ENCODE results near the gene B3GAT2. TPM values are rescaled to one million over a fixed set of nuclear protein-coding genes. Genes with fewer than 3 reads are reported as not detected.

Gene B3GAT2
- polyA plus RNA-seq, 1 of the 3 experiments (the other 2 are of a cell fraction): under 0.01 TPM

- CTCF ChIA-PET: interaction anchor here (0.6 to 2.1 kb wide), 5 partner anchors 11 to 475 kb away, joined by 3 to 12 read pairs (median 3); no protein-coding TSS in a partner anchor
- no peaks in the 10 kb centered on the region for H3K9me2 ChIP-seq
- H3K4me1 ChIP-seq (ENCODE audit: control insufficient read depth in 1 of 2, insufficient read depth in 2 of 2, low read depth in 1 of 2, low read length in 1 of 2): peaks cover 0 to 9% of the 10 kb centered on the region in 2 experiments; a peak in 2 of 4 replicates
- TF ChIP-seq RXRA (IDR thresholded peaks at IDR 0.05; ENCODE audit: borderline replicate concordance, low read depth) (no peak), TAF1 (IDR thresholded peaks at IDR 0.05; ENCODE audit: borderline replicate concordance, low read depth, low read length) (no peak), GATA2 (CRISPR knock-in tag; IDR thresholded peaks at IDR 0.05) (no peak), RAD21 (IDR thresholded peaks at IDR 0.05; ENCODE audit: low read length) (no peak), ZBTB33 (IDR thresholded peaks at IDR 0.05; ENCODE audit: borderline replicate concordance, low read depth) (no peak)
- no peak for DNase-seq
- H3K36me3 ChIP-seq (replicated peaks in 1 of 2; ENCODE audit: control insufficient read depth in 1 of 2, insufficient read depth in 2 of 2, low read length in 1 of 2): no peaks in the 10 kb centered on the region
- no peak overlapping the region for H3K4me3 ChIP-seq (ENCODE audit: low read depth in 2 of 2, low read length in 1 of 2)
- H3K27me3 ChIP-seq (ENCODE audit: insufficient read depth): no peaks in the 10 kb centered on the region
- no peaks in the 10 kb centered on the region for H3K79me2 ChIP-seq (ENCODE audit: insufficient read depth)
- POLR2A ChIA-PET: no interaction called here
- H3K9me3 ChIP-seq: no peaks in the 10 kb centered on the region
- no peak overlapping the region for H3K9ac ChIP-seq
- WGBS (ENCODE audit: low lambda C conversion rate): 96% methylated on average over 1 of the region's 1 CpG
- H3F3A ChIP-seq (replicated peaks; ENCODE audit: insufficient read depth): no peaks in the 10 kb centered on the region
- no peak overlapping the region for H2AFZ ChIP-seq (ENCODE audit: low read depth)
- H4K20me1 ChIP-seq (ENCODE audit: insufficient read depth): no peaks in the 10 kb centered on the region
- H3K4me2 ChIP-seq: no peak overlapping the region
- no peak overlapping the region for H3K27ac ChIP-seq (ENCODE audit: low read depth in 2 of 2, low read length in 1 of 2)
Observed at GRCh38 chr6:70844301-70844700, 112.6 kb downstream of the B3GAT2 start.

GRCh38 chr6:70843328-70843918, 113.4 kb downstream of the B3GAT2 start:
- Histone ChIP-seq H3K9me3 (no peaks in the 10 kb centered on the region), H3K4me3 (ENCODE audit: low read depth in 2 of 2, low read length in 1 of 2) (no peak overlapping the region), H3F3A (replicated peaks; ENCODE audit: insufficient read depth) (no peaks in the 10 kb centered on the region), H3K36me3 (replicated peaks in 1 of 2; ENCODE audit: control insufficient read depth in 1 of 2, insufficient read depth in 2 of 2, low read length in 1 of 2) (no peaks in the 10 kb centered on the region), H3K9me2 (no peaks in the 10 kb centered on the region), H3K4me1 (ENCODE audit: control insufficient read depth in 1 of 2, insufficient read depth in 2 of 2, low read depth in 1 of 2, low read length in 1 of 2) (peaks cover 0 to 9% of the 10 kb centered on the region in 2 experiments; a peak in 2 of 4 replicates), H3K27me3 (ENCODE audit: insufficient read depth) (no peaks in the 10 kb centered on the region), H3K79me2 (ENCODE audit: insufficient read depth) (no peaks in the 10 kb centered on the region), H3K9ac (no peak overlapping the region), H3K27ac (ENCODE audit: low read depth in 2 of 2, low read length in 1 of 2) (no peak overlapping the region), H4K20me1 (ENCODE audit: insufficient read depth) (no peaks in the 10 kb centered on the region), H3K4me2 (no peak overlapping the region), H2AFZ (ENCODE audit: low read depth) (no peak overlapping the region)
- no peak for DNase-seq
- CTCF ChIA-PET: interaction anchor here (1.0 to 1.7 kb wide), 4 partner anchors 12 to 157 kb away, joined by 3 to 5 read pairs (median 3); no protein-coding TSS in a partner anchor
- 90% methylated on average over 4 of the region's 4 CpGs for WGBS (ENCODE audit: low lambda C conversion rate)
- POLR2A ChIA-PET: no interaction called here
- TF ChIP-seq CTCF (IDR thresholded peaks at IDR 0.05) (no peak), PBX3 (IDR thresholded peaks at IDR 0.05) (no peak), MXI1 (IDR thresholded peaks at IDR 0.05; ENCODE audit: low read depth, low read length) (no peak), TEAD4 (IDR thresholded peaks at IDR 0.05; ENCODE audit: borderline replicate concordance, insufficient read depth) (no peak), YY1 (IDR thresholded peaks at IDR 0.05; ENCODE audit: low read depth) (no peak), USF1 (IDR thresholded peaks at IDR 0.05; ENCODE audit: borderline replicate concordance, low read depth) (no peak), ELF1 (IDR thresholded peaks at IDR 0.05) (no peak), POLR2AphosphoS5 (IDR thresholded peaks at IDR 0.05; ENCODE audit: low read depth, low read length) (no peak), SMC3 (IDR thresholded peaks at IDR 0.05; ENCODE audit: low read depth, low read length) (no peak), FOXJ3 (CRISPR knock-in tag; IDR thresholded peaks at IDR 0.05) (no peak), USF2 (IDR thresholded peaks at IDR 0.05; ENCODE audit: borderline replicate concordance, low read depth, low read length) (no peak), GATA2 (CRISPR knock-in tag; IDR thresholded peaks at IDR 0.05) (no peak), CHD2 (IDR thresholded peaks at IDR 0.05; ENCODE audit: low read length, partially characterized antibody) (no peak), IRF3 (IDR thresholded peaks at IDR 0.05; ENCODE audit: low read depth, low read length) (no peak), TAF1 (IDR thresholded peaks at IDR 0.05; ENCODE audit: borderline replicate concordance, low read depth, low read length) (no peak)

Measured in SK-N-SH (cell line).